ENCODE measurements around the gene FAM184B. TPM values are rescaled to one million over a fixed set of nuclear protein-coding genes. Genes with fewer than 3 reads are reported as not detected.

FAM184B gene
- total RNA-seq, 1 experiment from 2014 or later = 0.07 TPM

DNA sequence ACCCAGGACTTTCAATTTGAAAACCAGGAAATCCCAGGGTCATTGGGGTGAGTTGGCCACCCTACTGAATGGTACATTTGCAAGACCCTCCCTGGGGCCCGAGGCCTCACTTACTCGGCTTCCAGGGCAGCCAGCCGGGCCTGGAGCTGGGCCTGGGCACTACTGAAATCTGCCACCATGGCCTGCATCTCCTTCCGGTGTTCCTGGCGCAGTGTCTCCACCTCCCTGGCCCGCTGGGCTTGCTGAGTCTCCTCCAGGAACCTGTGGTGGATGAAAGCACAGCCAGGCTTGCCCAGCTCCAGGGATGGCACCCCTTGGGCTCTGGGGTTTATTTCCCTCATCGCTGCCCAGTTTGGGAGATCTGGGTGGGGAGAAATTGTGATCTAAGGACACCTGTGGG is 142.3 kb downstream of the FAM184B start (continued):
- TF ChIP-seq, protein P1, sequence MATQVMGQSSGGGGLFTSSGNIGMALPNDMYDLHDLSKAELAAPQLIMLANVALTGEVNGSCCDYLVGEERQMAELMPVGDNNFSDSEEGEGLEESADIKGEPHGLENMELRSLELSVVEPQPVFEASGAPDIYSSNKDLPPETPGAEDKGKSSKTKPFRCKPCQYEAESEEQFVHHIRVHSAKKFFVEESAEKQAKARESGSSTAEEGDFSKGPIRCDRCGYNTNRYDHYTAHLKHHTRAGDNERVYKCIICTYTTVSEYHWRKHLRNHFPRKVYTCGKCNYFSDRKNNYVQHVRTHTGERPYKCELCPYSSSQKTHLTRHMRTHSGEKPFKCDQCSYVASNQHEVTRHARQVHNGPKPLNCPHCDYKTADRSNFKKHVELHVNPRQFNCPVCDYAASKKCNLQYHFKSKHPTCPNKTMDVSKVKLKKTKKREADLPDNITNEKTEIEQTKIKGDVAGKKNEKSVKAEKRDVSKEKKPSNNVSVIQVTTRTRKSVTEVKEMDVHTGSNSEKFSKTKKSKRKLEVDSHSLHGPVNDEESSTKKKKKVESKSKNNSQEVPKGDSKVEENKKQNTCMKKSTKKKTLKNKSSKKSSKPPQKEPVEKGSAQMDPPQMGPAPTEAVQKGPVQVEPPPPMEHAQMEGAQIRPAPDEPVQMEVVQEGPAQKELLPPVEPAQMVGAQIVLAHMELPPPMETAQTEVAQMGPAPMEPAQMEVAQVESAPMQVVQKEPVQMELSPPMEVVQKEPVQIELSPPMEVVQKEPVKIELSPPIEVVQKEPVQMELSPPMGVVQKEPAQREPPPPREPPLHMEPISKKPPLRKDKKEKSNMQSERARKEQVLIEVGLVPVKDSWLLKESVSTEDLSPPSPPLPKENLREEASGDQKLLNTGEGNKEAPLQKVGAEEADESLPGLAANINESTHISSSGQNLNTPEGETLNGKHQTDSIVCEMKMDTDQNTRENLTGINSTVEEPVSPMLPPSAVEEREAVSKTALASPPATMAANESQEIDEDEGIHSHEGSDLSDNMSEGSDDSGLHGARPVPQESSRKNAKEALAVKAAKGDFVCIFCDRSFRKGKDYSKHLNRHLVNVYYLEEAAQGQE (IDR thresholded peaks at IDR 0.05; ENCODE audit: low read depth) = no peak

DNA sequence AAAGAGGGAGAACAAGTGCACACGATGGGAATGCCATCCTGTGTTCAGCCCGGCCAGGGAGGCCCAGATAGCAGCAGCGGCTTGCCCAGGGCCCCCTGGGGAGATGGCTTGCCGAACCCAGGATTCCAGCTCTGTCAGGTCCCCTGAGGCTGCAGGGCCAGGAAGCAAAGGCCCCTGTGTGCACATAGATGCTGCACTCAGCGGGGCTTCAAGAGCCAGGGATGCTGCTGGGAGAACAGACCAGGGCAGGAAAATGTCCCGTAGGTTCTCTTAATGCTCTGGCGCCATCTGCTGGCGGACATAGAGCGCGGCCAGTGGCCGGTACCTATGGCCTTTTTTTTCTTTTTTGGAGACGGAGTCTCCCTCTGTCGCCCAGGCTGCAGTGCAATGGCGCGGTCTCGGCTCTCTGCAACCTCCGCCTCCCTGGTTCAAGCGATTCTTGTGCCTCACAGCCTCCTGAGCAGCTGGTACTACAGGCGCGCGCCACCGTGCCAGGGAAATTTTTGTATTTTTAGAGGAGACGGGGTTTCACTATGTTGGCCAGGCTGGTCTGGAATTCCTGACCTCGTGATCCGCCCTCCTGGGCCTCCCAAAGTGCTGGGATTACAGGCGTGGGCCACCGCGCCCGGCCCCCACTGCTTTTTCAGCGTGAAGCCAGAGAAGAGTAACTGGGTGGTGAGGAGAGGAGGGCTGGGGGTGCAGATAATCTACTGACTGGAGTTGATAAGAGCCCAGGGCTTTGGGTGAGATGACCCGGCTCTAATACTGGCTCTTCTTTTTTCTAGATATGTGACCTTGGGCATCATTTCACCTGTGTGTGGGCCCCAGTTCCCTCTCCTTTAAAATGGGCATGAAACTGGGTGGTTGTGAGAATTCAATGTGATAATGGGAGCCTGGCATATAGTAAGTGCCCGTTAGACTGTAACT is 144.5 kb downstream of the FAM184B start:
- Histone ChIP-seq H3K36me3 (ENCODE audit: control insufficient read depth in 1 of 2, insufficient read depth in 2 of 2, low read length in 2 of 2) (peaks cover 12 to 22% of the 10 kb centered on the region in 2 experiments), H4K20me1 (ENCODE audit: insufficient read depth) (no peaks in the 10 kb centered on the region), H2AFZ (ENCODE audit: low read depth, low read length, poor library complexity, severe bottlenecking) (no peak overlapping the region), H3K4me1 (ENCODE audit: control insufficient read depth in 1 of 2, insufficient read depth in 2 of 2, low read length in 2 of 2) (no peaks in the 10 kb centered on the region), H3K79me2 (ENCODE audit: insufficient read depth, low read length) (no peaks in the 10 kb centered on the region), H3K9me3 (ENCODE audit: control insufficient read depth in 1 of 2, insufficient read depth in 1 of 2, low read depth in 1 of 2, low read length in 2 of 2) (no peaks in the 10 kb centered on the region), H3K4me3 (replicated peaks in 1 of 2; ENCODE audit: low read depth in 1 of 2, low read length in 2 of 2) (no peak overlapping the region), H3K27me3 (ENCODE audit: insufficient read depth, low read length) (no peaks in the 10 kb centered on the region), H3K9me2 (ENCODE audit: insufficient read depth) (no peaks in the 10 kb centered on the region), H3K27ac (ENCODE audit: low read depth, low read length) (no peak overlapping the region), H3K9ac (ENCODE audit: low read length) (no peak overlapping the region), H3K4me2 (ENCODE audit: low read length) (no peak overlapping the region)
- intact Hi-C loops (cut with micrococcal nuclease) = loop anchor here (1.0 kb wide), 3 partner anchors 88 to 956 kb away; partner anchors contain the start of gene QDPR
- ChIA-PET CTCF (interaction anchor here (1.0 to 2.8 kb wide), 2 partner anchors 88 to 165 kb away, joined by 5 to 11 read pairs; no protein-coding TSS in a partner anchor), RAD21 (ENCODE audit: low non-redundant PET in 1 of 2, low total read pairs in 2 of 2, uncharacterized antibody in 2 of 2, unreplicated experiment in 2 of 2) (no interaction called here), POLR2A (no interaction called here)
- ATAC-seq (peak; percentile 96), DNase-seq (ENCODE audit: low read depth, low spot score) (peak; percentile 36)
- no TSS peak for BruUV-seq (replicated peaks)
- TF ChIP-seq CEBPB (IDR thresholded peaks at IDR 0.05; ENCODE audit: low read depth) (no peak), RAD21 (IDR thresholded peaks at IDR 0.05; ENCODE audit: low read depth) (peak; percentile 75), POLR2AphosphoS5 (IDR thresholded peaks at IDR 0.05; ENCODE audit: low read depth, low read length) (peak; percentile 26; the same call in 1 of the 2 replicates), JUND (IDR thresholded peaks at IDR 0.05) (no peak)
- TF ChIP-seq, protein P2, sequence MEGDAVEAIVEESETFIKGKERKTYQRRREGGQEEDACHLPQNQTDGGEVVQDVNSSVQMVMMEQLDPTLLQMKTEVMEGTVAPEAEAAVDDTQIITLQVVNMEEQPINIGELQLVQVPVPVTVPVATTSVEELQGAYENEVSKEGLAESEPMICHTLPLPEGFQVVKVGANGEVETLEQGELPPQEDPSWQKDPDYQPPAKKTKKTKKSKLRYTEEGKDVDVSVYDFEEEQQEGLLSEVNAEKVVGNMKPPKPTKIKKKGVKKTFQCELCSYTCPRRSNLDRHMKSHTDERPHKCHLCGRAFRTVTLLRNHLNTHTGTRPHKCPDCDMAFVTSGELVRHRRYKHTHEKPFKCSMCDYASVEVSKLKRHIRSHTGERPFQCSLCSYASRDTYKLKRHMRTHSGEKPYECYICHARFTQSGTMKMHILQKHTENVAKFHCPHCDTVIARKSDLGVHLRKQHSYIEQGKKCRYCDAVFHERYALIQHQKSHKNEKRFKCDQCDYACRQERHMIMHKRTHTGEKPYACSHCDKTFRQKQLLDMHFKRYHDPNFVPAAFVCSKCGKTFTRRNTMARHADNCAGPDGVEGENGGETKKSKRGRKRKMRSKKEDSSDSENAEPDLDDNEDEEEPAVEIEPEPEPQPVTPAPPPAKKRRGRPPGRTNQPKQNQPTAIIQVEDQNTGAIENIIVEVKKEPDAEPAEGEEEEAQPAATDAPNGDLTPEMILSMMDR (IDR thresholded peaks at IDR 0.05 in 2 of 3, conservative IDR thresholded peaks at IDR 0.05 in 1 of 3; ENCODE audit: borderline replicate concordance in 1 of 3, insufficient read depth in 1 of 3, low read depth in 2 of 3, low read length in 2 of 3) = peak; percentile 76 to 90 (median 84)

All from HCT116 (cell line).